Cardiac fibroblast (primary cell): Measurements from ENCODE around the gene NCOA7.

Experiments
- DNase-seq, 2 donors: peaks; one replicate each; pipeline versions ENCODE4 v3.0.0 to v3.0.0-alpha.2; 2010; ENCODE audit warnings: low read depth in 2 of 2
- H3K4me3 ChIP-seq, 2 donors: replicated peaks in 1 of 2; 1 replicate in 1 of 2; 2 replicates in 1 of 2; pipeline ENCODE4 v1.5.1; 2011; ENCODE audit warnings: low read depth in 2 of 2, low read length in 2 of 2, mild to moderate bottlenecking in 2 of 2, moderate library complexity in 1 of 2
- CTCF ChIP-seq: IDR thresholded peaks from one replicate; pipeline ENCODE4 v1.5.1; 2011; ENCODE audit warnings: low read depth, mild to moderate bottlenecking, low read length, inconsistent platforms

The NCOA7 gene

GRCh38 chr6:125979101-125979500 lies 188.3 kb downstream of the NCOA7 start:
- TF ChIP-seq CTCF, result no peak
- H3K4me3 ChIP-seq, result no peak overlapping the region
- DNase-seq, result no peak
